ENCODE measurements around the gene FAM120B.

- TF ChIP-seq EZH2 (IDR thresholded peaks at IDR 0.05) (no peak), CTCF (IDR thresholded peaks at IDR 0.05) (no peak)
Measured at GRCh38 chr6:170416303-170416702, 109.7 kb downstream of the FAM120B start.
